Stimulated activated naive CD8-positive, alpha-beta T cell treated with anti-CD3 and anti-CD28 coated beads, Interleukin-15, amount 100 ng/mL, for 72 hours (primary cell): ENCODE measurements around the gene PRIMPOL.
A peak's percentile ranks its signal among the peaks of the same experiment; 100 is the strongest.

Source experiments
- ATAC-seq: fragments of 150-1000 bp; cut with Tn5 transposase; 2 replicates; pipeline ENCODE4 v1.10.0; 2021; ENCODE audit warnings: mild to moderate bottlenecking, moderate library complexity
- DNase-seq, 2 donors: peaks; one replicate each; pipeline ENCODE4 v3.0.0; 2021 to 2022
- H3K27ac Mint-ChIP-seq, 2 donors: one replicate each; pipeline ENCODE4 v1.8.0; 2022; ENCODE audit warnings: mild to moderate bottlenecking in 2 of 2, mixed read lengths in 2 of 2, moderate library complexity in 2 of 2
- H3K27me3 Mint-ChIP-seq: one replicate; pipeline ENCODE4 v1.8.0; 2022; ENCODE audit warnings: mixed read lengths
- H3K4me1 Mint-ChIP-seq: one replicate; pipeline ENCODE4 v1.8.0; 2022; ENCODE audit warnings: mild to moderate bottlenecking, mixed read lengths
- H3K4me3 Mint-ChIP-seq, 2 donors: one replicate each; pipeline ENCODE4 v1.8.0; 2022; ENCODE audit warnings: mild to moderate bottlenecking in 2 of 2, mixed read lengths in 2 of 2, moderate library complexity in 1 of 2
- H3K9me3 Mint-ChIP-seq, 2 donors: one replicate each; pipeline ENCODE4 v1.8.0; 2022; ENCODE audit warnings: mixed read lengths in 2 of 2

Gene PRIMPOL

GRCh38 chr4:184699941-184700340 is 50.4 kb downstream of the PRIMPOL start:
- H3K9me3 Mint-ChIP-seq = no peaks in the 10 kb centered on the region
- H3K4me3 Mint-ChIP-seq = no peak overlapping the region
- DNase-seq (no peak), ATAC-seq (no peak)
- peaks cover 7% of the 10 kb centered on the region for H3K4me1 Mint-ChIP-seq
- H3K27ac Mint-ChIP-seq = no peak overlapping the region
- H3K27me3 Mint-ChIP-seq = no peaks in the 10 kb centered on the region

DNA sequence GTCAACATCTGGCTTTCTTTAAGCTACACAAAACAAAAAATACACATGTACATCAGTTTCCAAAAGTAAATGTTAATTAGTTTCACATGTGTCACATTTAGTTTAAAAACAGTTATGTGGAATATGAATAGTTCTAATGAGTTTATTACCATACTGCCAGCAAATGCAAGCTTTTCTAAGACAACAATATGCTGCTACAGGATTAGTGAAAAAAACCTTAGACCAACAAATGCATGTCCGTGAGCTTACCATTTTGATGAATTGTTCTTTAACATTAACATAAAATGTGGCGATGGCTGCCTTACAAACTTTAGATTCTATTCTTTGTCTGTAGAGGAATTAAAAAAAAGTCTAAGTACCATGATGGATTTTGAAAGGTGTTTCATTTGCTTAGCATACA is 52.6 kb downstream of the PRIMPOL start:
- H3K27me3 Mint-ChIP-seq = no peaks in the 10 kb centered on the region
- no peaks in the 10 kb centered on the region for H3K9me3 Mint-ChIP-seq
- DNase-seq (no peak), ATAC-seq (no peak)
- H3K4me3 Mint-ChIP-seq = no peak overlapping the region
- H3K4me1 Mint-ChIP-seq = peaks cover 27% of the 10 kb centered on the region
- H3K27ac Mint-ChIP-seq = no peak overlapping the region

DNA sequence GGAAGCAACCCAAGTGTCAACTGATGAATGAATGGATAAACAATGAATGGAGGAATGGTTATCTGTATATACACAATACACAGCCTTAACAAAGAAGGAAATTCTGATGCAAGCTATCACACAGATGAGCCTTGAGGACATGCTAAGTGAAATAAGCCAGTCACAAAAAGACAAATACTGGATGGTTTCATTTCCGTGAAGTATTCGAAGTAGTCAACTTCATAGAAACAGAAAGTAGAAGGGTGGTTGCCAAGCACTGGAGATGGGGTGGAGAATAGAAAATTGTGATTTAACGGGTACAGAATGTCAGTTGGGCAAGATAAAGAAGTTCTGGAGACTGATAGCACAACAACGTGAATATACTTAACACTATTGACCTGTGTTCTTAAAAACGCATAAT is 56.2 kb downstream of the PRIMPOL start:
- Mint-ChIP-seq H3K27ac (no peak overlapping the region), H3K4me3 (no peak overlapping the region), H3K27me3 (no peaks in the 10 kb centered on the region), H3K9me3 (no peaks in the 10 kb centered on the region), H3K4me1 (peaks cover 30% of the 10 kb centered on the region)
- DNase-seq (no peak), ATAC-seq (peak; percentile 73)

- Mint-ChIP-seq H3K4me1 (peaks cover 30% of the 10 kb centered on the region), H3K27me3 (no peaks in the 10 kb centered on the region), H3K9me3 (no peaks in the 10 kb centered on the region), H3K4me3 (no peak overlapping the region), H3K27ac (no peak overlapping the region)
- DNase-seq (no peak), ATAC-seq (no peak)
Observed at GRCh38 chr4:184706453-184706852, 56.9 kb downstream of the PRIMPOL start.

- Mint-ChIP-seq H3K27ac (no peak overlapping the region), H3K4me3 (no peak overlapping the region), H3K4me1 (peaks cover 1% of the 10 kb centered on the region), H3K27me3 (no peaks in the 10 kb centered on the region), H3K9me3 (no peaks in the 10 kb centered on the region)
- DNase-seq (no peak), ATAC-seq (no peak)
Observed at GRCh38 chr4:184712322-184712721, 62.8 kb downstream of the PRIMPOL start.

DNA sequence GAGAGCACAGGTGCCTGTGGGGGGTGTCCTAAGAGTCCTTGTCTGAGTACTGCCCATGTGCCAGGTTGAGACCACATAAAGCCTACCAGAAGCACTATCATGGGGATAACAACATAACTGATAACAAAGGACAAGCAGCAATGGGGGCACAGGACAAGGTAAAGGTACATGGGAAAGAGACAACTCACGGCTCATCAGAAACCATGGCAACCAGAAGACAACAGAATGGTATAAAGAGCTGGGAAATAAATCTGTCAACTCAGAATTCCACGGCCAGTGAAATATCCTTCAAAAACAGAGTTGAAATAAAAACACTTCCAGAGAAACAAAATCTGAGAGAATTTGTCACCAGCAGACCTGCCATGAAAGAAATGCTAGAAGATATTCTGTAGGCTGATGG is 64.3 kb downstream of the PRIMPOL start:
- no peak for ATAC-seq
- H3K27ac Mint-ChIP-seq = no peak overlapping the region
- no peak for DNase-seq
- peaks cover 5% of the 10 kb centered on the region for H3K4me1 Mint-ChIP-seq
- no peaks in the 10 kb centered on the region for H3K9me3 Mint-ChIP-seq
- no peaks in the 10 kb centered on the region for H3K27me3 Mint-ChIP-seq
- no peak overlapping the region for H3K4me3 Mint-ChIP-seq

- ATAC-seq (no peak), DNase-seq (no peak)
- Mint-ChIP-seq H3K4me3 (no peak overlapping the region), H3K9me3 (no peaks in the 10 kb centered on the region), H3K4me1 (peaks cover 5% of the 10 kb centered on the region), H3K27me3 (no peaks in the 10 kb centered on the region), H3K27ac (no peak overlapping the region)
Observed at GRCh38 chr4:184715526-184715925, 66.0 kb downstream of the PRIMPOL start.

DNA sequence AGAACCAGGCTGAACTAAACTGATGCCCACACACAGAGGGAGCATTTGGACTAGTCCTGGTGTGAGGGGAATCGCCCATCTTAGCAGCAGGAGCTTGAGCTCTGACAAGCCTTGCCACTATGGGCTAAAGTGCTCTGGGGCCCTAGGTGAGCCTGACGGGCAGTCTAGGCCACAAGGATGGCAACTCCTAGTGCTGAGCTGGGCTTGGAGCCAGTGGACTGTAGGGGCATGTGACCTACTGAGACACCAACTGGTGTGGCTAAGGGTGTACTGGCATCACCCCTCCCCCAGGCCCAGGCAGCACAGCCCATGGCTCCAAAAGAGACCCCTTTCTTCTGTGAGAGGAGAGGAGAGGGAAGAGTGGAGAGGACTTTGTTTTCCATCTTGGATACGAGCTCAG is 69.9 kb downstream of the PRIMPOL start:
- H3K9me3 Mint-ChIP-seq = peaks cover 8 to 13% of the 10 kb centered on the region in 2 donors
- no peak for ATAC-seq
- H3K27ac Mint-ChIP-seq = no peak overlapping the region

DNA sequence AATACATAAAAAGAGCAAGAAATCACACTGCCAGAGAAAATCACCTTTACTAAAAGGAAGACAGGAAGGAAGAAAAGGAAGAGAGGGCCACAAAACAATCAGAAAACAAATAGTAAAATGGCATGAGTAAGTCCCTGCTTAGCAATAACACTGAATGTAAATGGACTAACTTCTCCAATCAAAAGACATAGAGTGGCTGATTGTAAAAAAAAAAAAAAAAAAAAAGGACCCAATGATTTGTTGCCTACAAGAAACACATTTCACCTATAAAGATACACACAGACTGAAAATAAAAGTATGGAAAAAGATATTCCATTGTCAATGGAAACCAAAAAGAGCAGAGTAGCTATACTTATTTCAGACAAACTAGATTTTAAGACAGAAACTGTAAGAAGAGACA is 71.7 kb downstream of the PRIMPOL start:
- peaks cover 20% of the 10 kb centered on the region for H3K4me1 Mint-ChIP-seq
- DNase-seq (no peak), ATAC-seq (no peak)
- no peak overlapping the region for H3K4me3 Mint-ChIP-seq
- peak overlapping the region in 1 of 2 donors; percentile 21 for H3K27ac Mint-ChIP-seq
- no peaks in the 10 kb centered on the region for H3K27me3 Mint-ChIP-seq
- peaks cover 8 to 13% of the 10 kb centered on the region in 2 donors for H3K9me3 Mint-ChIP-seq

More for the DNA sequence above, 69.9 kb downstream of the PRIMPOL start:
- H3K27me3 Mint-ChIP-seq = no peaks in the 10 kb centered on the region
- H3K4me3 Mint-ChIP-seq = no peak overlapping the region
- no peak for DNase-seq
- H3K4me1 Mint-ChIP-seq = peaks cover 14% of the 10 kb centered on the region

DNA sequence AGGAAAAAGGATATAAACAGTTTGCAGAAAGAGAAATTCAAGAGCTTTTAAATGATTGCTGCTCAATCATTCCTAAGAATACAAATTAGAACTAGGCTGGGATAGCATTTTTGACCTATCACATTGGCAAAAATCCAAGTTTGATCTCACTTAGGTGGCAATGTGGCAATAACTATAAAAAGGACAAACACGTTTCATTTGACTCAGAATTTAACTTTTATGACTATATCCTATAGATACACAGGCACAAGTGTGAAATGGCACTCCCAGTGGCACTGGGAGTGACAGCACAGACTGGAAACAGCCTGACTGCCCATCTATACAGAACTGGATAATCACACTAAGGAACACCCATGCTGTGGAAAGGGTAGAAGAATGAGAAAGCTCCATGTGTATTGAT is 73.3 kb downstream of the PRIMPOL start:
- H3K27ac Mint-ChIP-seq = no peak overlapping the region
- H3K4me3 Mint-ChIP-seq = no peak overlapping the region
- peaks cover 8 to 13% of the 10 kb centered on the region in 2 donors for H3K9me3 Mint-ChIP-seq
- no peaks in the 10 kb centered on the region for H3K27me3 Mint-ChIP-seq
- ATAC-seq (peak; percentile 56), DNase-seq (no peak)
- H3K4me1 Mint-ChIP-seq = peaks cover 20% of the 10 kb centered on the region

GRCh38 chr4:184727430-184727829 is 77.9 kb downstream of the PRIMPOL start:
- Mint-ChIP-seq H3K27me3 (no peaks in the 10 kb centered on the region), H3K4me3 (no peak overlapping the region), H3K27ac (no peak overlapping the region), H3K4me1 (peaks cover 22% of the 10 kb centered on the region), H3K9me3 (no peaks in the 10 kb centered on the region)
- DNase-seq = no peak
- no peak for ATAC-seq

GRCh38 chr4:184728858-184729257 is 79.3 kb downstream of the PRIMPOL start:
- Mint-ChIP-seq H3K4me3 (no peak overlapping the region), H3K27me3 (no peaks in the 10 kb centered on the region), H3K27ac (no peak overlapping the region), H3K4me1 (peaks cover 33% of the 10 kb centered on the region), H3K9me3 (no peaks in the 10 kb centered on the region)
- no peak for DNase-seq
- no peak for ATAC-seq

- no peaks in the 10 kb centered on the region for H3K27me3 Mint-ChIP-seq
- no peak overlapping the region for H3K4me3 Mint-ChIP-seq
- peak overlapping the region in 1 of 2 donors; percentile 44 for H3K27ac Mint-ChIP-seq
- DNase-seq (no peak), ATAC-seq (no peak)
- H3K4me1 Mint-ChIP-seq = peaks cover 33% of the 10 kb centered on the region
- H3K9me3 Mint-ChIP-seq = no peaks in the 10 kb centered on the region
Observed at GRCh38 chr4:184729946-184730345, 80.4 kb downstream of the PRIMPOL start.

- no peak overlapping the region for H3K27ac Mint-ChIP-seq
- H3K4me1 Mint-ChIP-seq = peaks cover 27% of the 10 kb centered on the region
- DNase-seq = no peak
- no peak overlapping the region for H3K4me3 Mint-ChIP-seq
- no peak for ATAC-seq
- H3K27me3 Mint-ChIP-seq = no peaks in the 10 kb centered on the region
- H3K9me3 Mint-ChIP-seq = no peaks in the 10 kb centered on the region
Observed at GRCh38 chr4:184731056-184731455, 81.5 kb downstream of the PRIMPOL start.

GRCh38 chr4:184732126-184732525 is 82.6 kb downstream of the PRIMPOL start:
- Mint-ChIP-seq H3K4me3 (peak overlapping the region; percentile 92 to 98), H3K27ac (peak overlapping the region in 1 of 2 donors; percentile 65), H3K27me3 (no peaks in the 10 kb centered on the region), H3K4me1 (peaks cover 27% of the 10 kb centered on the region), H3K9me3 (no peaks in the 10 kb centered on the region)
- DNase-seq = no peak
- ATAC-seq = no peak

DNA sequence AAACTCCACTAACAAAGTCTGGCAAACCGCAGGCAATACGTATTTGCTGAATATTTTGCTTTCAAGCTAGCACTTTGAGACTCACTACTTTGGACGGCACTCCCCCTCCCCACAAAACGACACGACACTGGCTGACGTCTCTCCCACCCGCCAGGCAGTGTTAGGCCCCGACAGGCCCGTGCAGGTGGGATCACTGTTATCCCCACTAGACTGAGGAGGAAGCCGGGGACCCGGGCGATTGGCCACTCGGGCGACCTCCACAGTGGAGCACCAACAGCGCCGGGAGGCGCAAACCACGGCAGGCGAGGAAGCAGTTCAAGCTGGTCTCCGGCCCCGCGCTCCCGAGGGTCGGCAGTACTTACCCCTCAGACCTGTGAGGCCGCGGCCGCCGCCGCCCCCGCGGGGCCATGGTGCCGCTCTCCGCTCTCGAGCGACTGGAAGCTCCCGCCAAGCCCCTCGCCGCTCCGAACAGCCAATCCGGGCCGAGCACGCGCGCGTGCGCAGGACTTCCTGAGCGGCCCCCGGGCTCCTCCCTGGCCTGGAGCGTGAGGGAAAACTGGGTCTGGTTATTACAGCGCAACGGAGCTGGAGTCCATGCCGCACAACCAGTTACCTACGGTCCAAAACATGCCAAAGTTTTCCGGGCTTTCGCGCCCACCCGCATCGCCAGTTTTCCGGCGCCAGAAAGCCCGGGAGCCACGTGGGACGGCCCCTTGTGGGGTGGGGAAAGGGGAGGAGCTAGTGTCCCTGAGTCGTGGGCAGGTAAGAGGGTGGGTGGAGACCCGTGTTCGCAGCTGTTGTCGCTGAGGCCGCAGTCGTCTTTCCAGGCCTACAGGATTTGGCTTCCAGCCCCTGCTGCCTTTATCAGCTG is 84.4 kb downstream of the PRIMPOL start, which contains the start of gene CENPU:
Gene CENPU (minus strand): TSS at position 443 of the 871 bp plus-strand sequence. CDS start 34 bp downstream, at position 409.
- ATAC-seq (peak; percentile 93), DNase-seq (peak; percentile 97 to 98)
- Mint-ChIP-seq H3K4me3 (peak within 1 kb of the TSS; percentile 92 to 98), H3K27me3 (no peaks in the 10 kb centered on the region), H3K4me1 (peaks cover 27% of the 10 kb centered on the region), H3K9me3 (no peaks in the 10 kb centered on the region), H3K27ac (peak within 1 kb of the TSS; percentile 91 to 98)
